HTERT RPE-1 (cell line): Measurements from ENCODE around the gene CD99.
"Not testable (repeated sequence)": the region's sequence is repeated elsewhere in the genome, so short reads cannot be mapped to it uniquely, and the experiment has no call there.

Source experiments
- in situ Hi-C: fragments of 300-500 bp; cut with MboI; formaldehyde crosslinking; loops from 4 replicates; pipeline ENCODE4 v1.14.3; 2020; ENCODE audit warnings: low sequenced_read_pairs

Gene CD99

GRCh38 chrX:2675657-2676200 lies 15.4 kb upstream of the CD99 start:
- in situ Hi-C loops = not testable (repeated sequence)

- in situ Hi-C loops = no loop called here
Observed at GRCh38 chrX:2676794-2677675, 14.1 kb upstream of the CD99 start.

DNA sequence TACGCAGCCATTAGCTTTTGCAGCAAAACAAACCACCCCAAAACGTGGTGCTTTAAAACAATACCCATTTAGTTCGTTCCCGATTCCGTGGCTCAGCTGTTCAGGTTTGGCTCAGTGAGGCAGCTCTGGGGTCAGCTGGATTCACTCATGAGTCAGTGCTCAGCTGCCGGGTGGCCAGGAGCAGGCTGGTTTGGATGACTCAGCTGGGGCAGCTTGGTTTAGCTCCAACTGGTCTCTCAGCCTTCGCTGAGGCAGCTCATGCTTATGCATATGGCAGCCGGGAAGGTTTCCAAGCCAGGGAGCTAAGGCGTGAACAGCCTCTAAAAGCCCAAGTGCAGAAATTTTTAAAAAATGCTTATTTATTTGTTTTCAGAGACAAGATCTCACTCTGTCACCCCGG lies 13.3 kb upstream of the CD99 start:
- in situ Hi-C loops = no loop called here

GRCh38 chrX:2678583-2678982 lies 12.5 kb upstream of the CD99 start:
- in situ Hi-C loops = no loop called here

- in situ Hi-C loops = no loop called here
Observed at GRCh38 chrX:2679534-2680485, 11.3 kb upstream of the CD99 start.

DNA sequence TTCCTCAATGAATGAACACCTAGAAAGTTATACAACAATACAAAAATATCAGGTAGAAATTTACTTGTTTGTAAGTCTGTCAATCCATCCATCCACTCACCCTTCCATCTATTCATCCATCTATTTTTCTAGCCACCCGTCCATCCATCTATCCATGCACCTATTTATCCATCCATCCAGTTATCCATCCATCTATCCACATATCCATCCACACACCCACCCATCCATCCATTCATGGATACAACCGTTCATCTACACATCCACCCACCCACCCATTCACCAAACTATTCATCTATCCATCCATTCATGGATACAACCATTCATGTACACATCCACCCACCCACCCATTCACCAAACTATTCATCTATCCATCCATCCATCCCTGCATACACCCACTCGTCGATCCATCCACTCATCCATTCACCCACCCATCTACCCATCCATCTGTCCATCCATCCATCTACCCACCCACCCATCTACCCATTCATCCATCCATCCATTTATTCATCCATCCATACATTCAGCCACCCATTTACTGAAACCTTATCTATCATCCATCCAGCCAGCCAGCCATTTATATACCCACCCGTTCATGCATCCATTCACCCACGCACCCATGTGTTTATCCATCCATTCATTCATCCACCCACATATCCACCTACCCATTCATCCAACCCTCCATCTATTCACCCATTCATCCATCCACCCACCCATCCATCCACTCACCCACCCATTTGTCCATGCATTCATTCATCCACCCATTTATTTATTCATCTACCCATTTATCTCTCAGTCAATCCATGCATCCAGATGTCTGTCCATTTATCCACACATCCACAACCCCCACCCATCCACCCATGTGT lies 10.4 kb upstream of the CD99 start:
- in situ Hi-C loops = no loop called here

- in situ Hi-C loops = no loop called here
Observed at GRCh38 chrX:2682565-2683177, 8.4 kb upstream of the CD99 start.

DNA sequence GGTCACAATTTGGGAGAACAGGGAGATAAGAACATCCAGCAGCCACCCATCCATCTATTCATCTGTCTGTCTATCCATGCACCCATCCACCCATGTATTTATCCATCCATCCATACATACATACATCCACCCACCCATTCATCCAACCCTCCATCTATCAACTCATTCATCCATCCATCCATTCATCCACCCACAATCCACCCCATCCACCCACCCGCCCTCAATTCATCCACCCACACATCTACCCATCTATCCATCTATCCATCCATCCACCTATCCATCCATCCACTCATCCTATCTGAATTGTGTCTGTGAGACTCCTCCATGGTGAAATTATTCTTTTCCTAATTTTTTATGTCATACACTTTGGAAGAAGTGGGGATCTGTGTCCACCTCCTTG lies 6.8 kb upstream of the CD99 start:
- in situ Hi-C loops = no loop called here

DNA sequence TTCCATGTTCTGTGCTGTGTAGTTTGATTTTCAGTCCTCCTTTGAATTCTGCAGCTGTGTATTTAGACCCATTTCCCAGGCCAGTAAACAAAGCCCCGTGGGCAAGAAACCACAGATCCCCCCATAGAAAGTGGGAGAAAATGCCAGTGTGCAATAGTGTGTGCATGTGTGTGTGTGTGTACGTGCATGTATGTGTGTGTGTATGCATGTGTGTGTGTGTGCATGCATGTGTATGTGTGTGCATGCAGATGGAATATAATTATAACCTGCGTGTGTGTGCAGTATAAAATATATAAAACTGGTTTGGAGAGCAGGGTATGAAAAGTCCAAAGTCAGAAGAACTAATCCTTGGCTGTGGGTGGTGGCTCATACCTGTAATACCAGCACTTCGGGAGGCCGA lies 5.2 kb upstream of the CD99 start:
- in situ Hi-C loops = no loop called here

GRCh38 chrX:2689773-2690666 lies 1.1 kb upstream of the CD99 start:
- in situ Hi-C loops = no loop called here

- in situ Hi-C loops = no loop called here
Observed at GRCh38 chrX:2691543-2692220, 587 bp downstream of the CD99 start.

- in situ Hi-C loops = no loop called here
Observed at GRCh38 chrX:2692221-2693112, 1.4 kb downstream of the CD99 start.

DNA sequence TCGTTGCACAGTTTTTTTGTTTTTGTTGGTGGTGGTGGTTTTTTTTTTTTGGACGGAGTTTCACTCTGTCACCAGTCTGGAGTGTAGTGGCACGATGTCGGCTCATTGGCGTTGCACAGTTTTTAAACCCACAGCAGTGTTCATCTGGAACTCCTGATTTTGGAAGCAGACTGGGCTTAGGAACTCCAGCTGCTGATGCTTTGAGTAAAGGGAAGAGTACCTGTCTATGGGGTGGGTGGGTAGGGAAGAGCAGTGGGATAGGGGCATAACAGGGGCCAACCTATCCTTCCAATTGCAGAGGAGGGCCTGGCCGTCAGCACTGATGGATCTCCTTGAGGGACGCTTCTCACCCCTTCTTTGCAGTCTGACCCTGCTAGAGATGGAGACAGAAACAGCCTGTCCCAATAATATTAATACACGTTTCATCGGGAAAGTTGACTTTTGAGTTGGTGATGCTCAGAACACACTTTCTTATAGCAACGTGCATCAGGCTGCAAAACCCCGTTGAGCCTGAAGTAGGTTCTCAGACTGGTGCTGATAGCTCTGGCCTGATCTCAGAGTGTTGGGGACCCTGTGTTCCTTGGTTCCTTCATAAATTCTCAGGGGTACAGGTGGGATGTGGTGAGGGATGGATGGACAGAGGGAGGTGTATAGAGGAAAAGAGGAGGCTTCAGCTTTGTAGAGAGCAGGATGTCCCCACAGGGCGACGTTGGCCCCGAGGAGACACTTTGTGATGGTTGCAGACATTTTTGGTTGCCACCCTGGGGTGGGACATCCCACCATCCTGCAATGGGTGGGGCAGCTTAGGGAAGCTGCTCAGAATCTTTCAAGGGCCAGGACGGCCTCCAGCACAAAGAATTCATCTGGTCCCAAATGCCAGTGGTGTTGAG lies 2.3 kb downstream of the CD99 start:
- in situ Hi-C loops = no loop called here

DNA sequence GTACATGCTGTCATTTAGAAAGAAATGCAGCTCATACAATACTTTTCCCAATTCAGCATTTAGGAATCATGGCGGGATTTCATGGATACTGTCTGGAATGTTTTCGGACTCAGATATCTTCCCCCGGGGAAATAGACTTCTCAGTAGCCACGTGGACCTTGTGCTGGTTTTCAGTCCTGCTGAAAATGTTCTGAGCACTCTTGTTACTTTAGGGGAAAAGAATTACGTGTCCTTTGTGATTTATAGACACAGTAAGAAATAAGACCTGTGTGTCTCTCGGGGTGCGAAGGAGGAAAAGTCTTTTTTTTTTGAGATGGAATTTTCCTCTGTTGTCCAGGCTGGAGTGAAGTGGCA lies 3.8 kb downstream of the CD99 start:
- in situ Hi-C loops = no loop called here

DNA sequence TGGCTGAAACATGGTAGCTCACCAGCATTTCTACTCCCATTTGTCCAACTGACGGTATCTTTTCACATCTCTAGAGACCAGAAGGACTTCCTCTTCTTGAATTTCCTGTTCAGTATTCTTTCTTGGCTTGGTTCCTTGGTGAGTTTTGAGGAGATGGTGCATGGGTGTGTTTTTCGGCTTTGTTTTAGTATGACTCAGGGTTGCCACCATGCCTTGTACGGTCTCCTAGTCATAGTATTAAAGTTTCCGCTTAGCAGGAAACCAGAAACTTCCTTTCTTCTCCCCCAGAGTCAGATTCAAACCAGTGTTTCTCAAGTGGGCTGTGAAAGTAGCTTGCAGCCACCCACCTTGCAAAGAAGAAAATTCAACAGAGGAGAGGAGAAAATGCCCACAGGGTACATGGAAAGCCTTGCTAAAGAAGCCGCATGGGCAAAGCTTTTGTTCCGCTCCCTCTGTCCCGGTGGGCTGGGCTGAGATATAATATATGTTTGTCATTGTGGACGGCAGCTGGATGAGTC lies 5.7 kb downstream of the CD99 start:
- in situ Hi-C loops = no loop called here

DNA sequence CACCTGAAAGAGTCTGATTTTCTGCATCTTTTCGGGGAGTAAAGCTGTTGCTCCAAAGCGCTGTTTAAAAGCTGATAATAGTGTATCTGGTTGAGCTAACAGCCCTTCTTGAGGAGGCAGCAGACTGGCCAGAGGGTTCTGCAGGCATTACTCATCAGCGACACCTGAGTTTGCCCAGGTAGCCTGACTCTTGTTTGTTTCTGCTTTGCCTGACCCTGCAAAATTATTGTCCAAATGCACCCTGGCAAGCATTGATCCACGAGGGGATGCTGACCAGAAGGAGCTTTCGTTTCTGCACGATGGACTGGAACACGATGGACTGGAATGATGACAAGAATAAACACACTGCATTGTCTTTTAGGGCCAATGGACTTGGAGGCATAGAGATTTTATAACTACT lies 6.2 kb downstream of the CD99 start:
- in situ Hi-C loops = no loop called here
